Ascending aorta (tissue), 2 donors: ENCODE measurements around the gene MARCHF3. TPM values are rescaled to one million over a fixed set of nuclear protein-coding genes. Genes with fewer than 3 reads are reported as not detected.

ENCODE experiments used
- DNase-seq, 2 donors: peaks; one replicate each; pipeline ENCODE4 v3.0.0-alpha.2; 2019; ENCODE audit warnings: low spot score in 2 of 2
- H3K27ac ChIP-seq, 2 donors: fragments of 200-600 bp; sonication (generic); one replicate each; pipeline ENCODE4 v1.5.1; 2016 to 2017; ENCODE audit warnings: mild to moderate bottlenecking in 1 of 2
- H3K27me3 ChIP-seq: fragments of 200-600 bp; sonication (generic); one replicate; pipeline ENCODE4 v1.5.1; 2017
- H3K36me3 ChIP-seq, 2 donors: fragments of 200-600 bp; sonication (generic); one replicate each; pipeline ENCODE4 v1.5.1; 2016
- H3K4me1 ChIP-seq, 2 donors: fragments of 200-600 bp; sonication (generic); one replicate each; pipeline ENCODE4 v1.5.1; 2016 to 2017; ENCODE audit warnings: mild to moderate bottlenecking in 1 of 2
- H3K4me3 ChIP-seq, 2 donors: fragments of 200-600 bp; sonication (generic); one replicate each; pipeline ENCODE4 v1.5.1; 2016 to 2017; ENCODE audit warnings: mild to moderate bottlenecking in 1 of 2
- H3K9me3 ChIP-seq, 2 donors: fragments of 200-600 bp; sonication (generic); one replicate each; pipeline ENCODE4 v1.5.1; 2016
- intact Hi-C: fragments of 100-400 bp; cut with DNase I; formaldehyde crosslinking; loops from one replicate; pipeline ENCODE4 v1.15.1; 2023
- total RNA-seq: library from RNA; depleted of rRNA; stranded (reverse); fragments of >200 nt; gene quantifications from one replicate; pipeline ENCODE4 v1.1.0, GENCODE V29; 2016
- TF ChIP-seq, protein P1 (sequence below), 3 experiments: fragments of 200-600 bp in 2 of 3; fragments of 450-650 bp in 1 of 3; sonication (generic) in 2 of 3; IDR thresholded peaks; one replicate each; pipeline ENCODE4 v1.5.1; 2016 to 2019; ENCODE audit warnings: antibody characterized with exemption in 3 of 3, mild to moderate bottlenecking in 1 of 3, moderate library complexity in 1 of 3

MARCHF3 gene
- total RNA-seq, 1 donor from 2014 or later: 22.6 TPM

- no peak for DNase-seq
- Histone ChIP-seq H3K36me3 (no peaks in the 10 kb centered on the region), H3K27ac (no peak overlapping the region), H3K9me3 (no peaks in the 10 kb centered on the region), H3K4me1 (no peaks in the 10 kb centered on the region), H3K4me3 (no peak overlapping the region), H3K27me3 (no peaks in the 10 kb centered on the region)
- TF ChIP-seq, protein P1, sequence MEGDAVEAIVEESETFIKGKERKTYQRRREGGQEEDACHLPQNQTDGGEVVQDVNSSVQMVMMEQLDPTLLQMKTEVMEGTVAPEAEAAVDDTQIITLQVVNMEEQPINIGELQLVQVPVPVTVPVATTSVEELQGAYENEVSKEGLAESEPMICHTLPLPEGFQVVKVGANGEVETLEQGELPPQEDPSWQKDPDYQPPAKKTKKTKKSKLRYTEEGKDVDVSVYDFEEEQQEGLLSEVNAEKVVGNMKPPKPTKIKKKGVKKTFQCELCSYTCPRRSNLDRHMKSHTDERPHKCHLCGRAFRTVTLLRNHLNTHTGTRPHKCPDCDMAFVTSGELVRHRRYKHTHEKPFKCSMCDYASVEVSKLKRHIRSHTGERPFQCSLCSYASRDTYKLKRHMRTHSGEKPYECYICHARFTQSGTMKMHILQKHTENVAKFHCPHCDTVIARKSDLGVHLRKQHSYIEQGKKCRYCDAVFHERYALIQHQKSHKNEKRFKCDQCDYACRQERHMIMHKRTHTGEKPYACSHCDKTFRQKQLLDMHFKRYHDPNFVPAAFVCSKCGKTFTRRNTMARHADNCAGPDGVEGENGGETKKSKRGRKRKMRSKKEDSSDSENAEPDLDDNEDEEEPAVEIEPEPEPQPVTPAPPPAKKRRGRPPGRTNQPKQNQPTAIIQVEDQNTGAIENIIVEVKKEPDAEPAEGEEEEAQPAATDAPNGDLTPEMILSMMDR (IDR thresholded peaks at IDR 0.05): no peak
- intact Hi-C loops: no loop called here
These were observed 71.2 kb downstream of the MARCHF3 start for GRCh38 chr5:126959188-126959587.

DNA sequence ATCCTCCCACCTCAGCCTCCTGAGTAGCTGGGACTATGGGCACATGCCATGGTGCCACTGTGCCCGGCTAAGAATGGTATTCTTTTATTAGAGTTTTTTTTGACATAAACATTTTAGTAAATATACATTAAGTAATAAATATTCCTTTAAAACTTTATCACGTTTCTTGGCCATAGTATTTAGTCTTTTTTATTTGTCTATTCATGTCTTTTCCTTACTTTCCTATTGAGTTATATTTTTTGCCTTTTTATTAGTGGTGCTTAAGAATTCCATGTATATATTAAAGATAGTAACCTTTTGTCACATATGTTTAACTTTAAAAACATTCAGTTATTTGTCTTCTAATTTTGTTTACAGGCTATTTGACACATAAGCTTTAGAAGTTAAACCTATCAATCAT is 73.4 kb downstream of the MARCHF3 start:
- TF ChIP-seq, protein P1 (IDR thresholded peaks at IDR 0.05): no peak
- no peak for DNase-seq
- H3K27me3 ChIP-seq: no peaks in the 10 kb centered on the region
- no peaks in the 10 kb centered on the region for H3K4me1 ChIP-seq
- H3K36me3 ChIP-seq: no peaks in the 10 kb centered on the region
- intact Hi-C loops: no loop called here
- H3K9me3 ChIP-seq: no peaks in the 10 kb centered on the region
- no peak overlapping the region for H3K27ac ChIP-seq
- H3K4me3 ChIP-seq: no peak overlapping the region

- no peak overlapping the region for H3K27ac ChIP-seq
- intact Hi-C loops: no loop called here
- H3K36me3 ChIP-seq: no peaks in the 10 kb centered on the region
- no peaks in the 10 kb centered on the region for H3K4me1 ChIP-seq
- TF ChIP-seq, protein P1 (IDR thresholded peaks at IDR 0.05): no peak
- no peak overlapping the region for H3K4me3 ChIP-seq
- H3K9me3 ChIP-seq: no peaks in the 10 kb centered on the region
- H3K27me3 ChIP-seq: no peaks in the 10 kb centered on the region
- DNase-seq: no peak
These were observed 75.4 kb downstream of the MARCHF3 start for GRCh38 chr5:126954981-126955380.

GRCh38 chr5:126953640-126954039 is 76.7 kb downstream of the MARCHF3 start:
- intact Hi-C loops: no loop called here
- Histone ChIP-seq H3K36me3 (no peaks in the 10 kb centered on the region), H3K27ac (no peak overlapping the region), H3K4me1 (no peaks in the 10 kb centered on the region), H3K9me3 (no peaks in the 10 kb centered on the region), H3K4me3 (no peak overlapping the region), H3K27me3 (no peaks in the 10 kb centered on the region)
- DNase-seq: no peak
- TF ChIP-seq, protein P1 (IDR thresholded peaks at IDR 0.05): no peak

DNA sequence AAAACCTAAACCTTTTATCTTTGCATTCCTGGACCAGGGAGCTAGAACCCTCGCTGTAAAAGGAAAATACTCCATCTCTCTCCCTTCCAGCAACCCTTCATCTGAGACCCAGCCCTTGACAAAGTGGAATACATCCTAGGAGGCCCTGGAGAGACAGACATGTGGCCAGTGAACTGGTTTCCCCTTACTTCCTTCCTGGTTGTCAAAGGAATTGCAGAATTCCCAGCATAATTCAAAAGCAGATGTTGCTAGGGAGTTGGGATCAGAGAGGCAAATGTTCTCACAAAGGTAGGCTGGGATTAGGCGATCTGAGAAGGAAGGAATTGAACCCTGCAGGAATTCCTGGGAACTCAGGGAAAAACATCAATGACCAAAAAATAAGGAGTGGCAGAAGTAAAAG is 80.9 kb downstream of the MARCHF3 start:
- H3K27me3 ChIP-seq: no peaks in the 10 kb centered on the region
- no peaks in the 10 kb centered on the region for H3K4me1 ChIP-seq
- no peaks in the 10 kb centered on the region for H3K9me3 ChIP-seq
- DNase-seq: no peak
- TF ChIP-seq, protein P1 (IDR thresholded peaks at IDR 0.05): no peak
- no peaks in the 10 kb centered on the region for H3K36me3 ChIP-seq
- H3K4me3 ChIP-seq: no peak overlapping the region
- H3K27ac ChIP-seq: no peak overlapping the region
- intact Hi-C loops: no loop called here

GRCh38 chr5:126948453-126948852 is 81.9 kb downstream of the MARCHF3 start:
- DNase-seq: no peak
- H3K36me3 ChIP-seq: no peaks in the 10 kb centered on the region
- H3K4me1 ChIP-seq: no peaks in the 10 kb centered on the region
- H3K27ac ChIP-seq: no peak overlapping the region
- intact Hi-C loops: no loop called here
- H3K4me3 ChIP-seq: no peak overlapping the region
- H3K27me3 ChIP-seq: no peaks in the 10 kb centered on the region
- TF ChIP-seq, protein P1 (IDR thresholded peaks at IDR 0.05): no peak
- H3K9me3 ChIP-seq: no peaks in the 10 kb centered on the region
